NCI-H82 treated with DMSO at 0.1 percent for 48 hours (cell line): ENCODE data around the gene CPM.

Experiments used
- DNase-seq: peaks from one replicate; lab custom pipeline; 2025; ENCODE audit not compliant: unreplicated experiment; lab: John Stamatoyannopoulos, UW

CPM gene

GRCh38 chr12:68932961-68933893 lies at the start of gene CPM:
Gene CPM (minus strand): TSS chr12:68933171. CDS start chr12:68932837, 334 bp downstream.
- DNase-seq: no peak

DNA sequence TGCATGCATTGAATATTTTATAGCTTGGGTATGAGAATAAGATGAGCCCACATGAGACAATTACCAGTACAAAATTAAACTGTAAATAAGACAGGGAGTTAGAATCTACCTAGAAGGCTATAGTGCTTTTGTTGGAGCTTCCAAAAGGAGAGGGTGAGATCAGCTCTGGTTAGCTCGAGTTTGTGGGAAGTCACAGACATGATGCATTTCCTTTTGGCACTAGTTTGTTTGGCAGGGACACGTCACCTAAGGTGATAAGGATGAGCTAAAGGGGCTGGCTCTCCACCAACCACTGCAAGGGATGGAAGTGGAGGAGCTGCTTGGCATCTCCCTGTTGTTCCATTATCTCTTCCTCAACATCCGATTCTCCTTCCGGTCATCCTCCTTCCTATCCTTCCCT lies 48.5 kb upstream of the CPM start:
- DNase-seq: no peak

GRCh38 chr12:68980476-68981212 lies 47.7 kb upstream of the CPM start:
- no peak for DNase-seq

GRCh38 chr12:68978678-68979077 lies 45.7 kb upstream of the CPM start:
- DNase-seq: no peak

- no peak for DNase-seq
These were observed 45.1 kb upstream of the CPM start for GRCh38 chr12:68977909-68978610.

GRCh38 chr12:68977335-68977734 lies 44.4 kb upstream of the CPM start:
- DNase-seq: no peak

GRCh38 chr12:68976395-68976841 lies 43.4 kb upstream of the CPM start:
- DNase-seq: no peak

- no peak for DNase-seq
These were observed 42.8 kb upstream of the CPM start for GRCh38 chr12:68975811-68976210.

GRCh38 chr12:68972595-68972994 lies 39.6 kb upstream of the CPM start:
- no peak for DNase-seq

DNA sequence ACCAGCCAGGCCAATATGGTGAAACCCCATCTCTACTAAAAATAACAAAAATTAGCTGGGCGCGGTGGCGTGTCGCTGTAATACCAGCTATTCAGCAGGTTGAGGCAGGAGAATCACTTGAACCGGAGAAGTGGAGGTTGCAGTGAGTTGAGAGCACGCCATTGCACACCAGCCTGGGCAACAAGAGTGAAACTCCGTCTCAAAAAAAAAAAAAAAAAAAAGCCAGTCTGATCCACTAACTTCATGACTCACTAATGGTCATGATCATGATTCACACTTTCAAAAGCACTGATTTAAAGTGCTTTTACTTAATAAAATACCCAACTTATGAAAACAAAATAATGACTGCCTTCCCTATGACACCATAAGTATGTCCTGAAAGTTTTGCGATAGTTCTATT lies 38.4 kb upstream of the CPM start:
- no peak for DNase-seq

DNA sequence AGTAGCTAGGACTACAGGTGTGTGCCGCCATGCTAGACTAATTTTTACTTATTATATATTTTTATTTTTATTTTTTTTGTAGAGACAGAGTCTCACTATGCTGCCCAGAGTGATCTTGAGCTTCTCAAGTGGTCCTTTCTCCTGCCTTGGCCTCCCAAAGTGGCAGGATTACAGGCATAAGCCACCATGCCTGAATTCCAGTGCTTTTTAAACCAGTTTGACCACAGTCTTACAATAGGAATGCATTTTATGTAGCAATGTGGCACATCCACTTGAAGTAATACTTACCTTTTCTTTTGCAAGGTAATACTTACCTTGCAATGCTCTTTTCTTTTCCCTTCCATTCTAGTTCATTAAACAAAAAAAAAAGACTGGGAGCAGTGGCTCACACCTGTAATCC lies 38.0 kb upstream of the CPM start:
- no peak for DNase-seq

- no peak for DNase-seq
These were observed 37.3 kb upstream of the CPM start for GRCh38 chr12:68970306-68970705.

DNA sequence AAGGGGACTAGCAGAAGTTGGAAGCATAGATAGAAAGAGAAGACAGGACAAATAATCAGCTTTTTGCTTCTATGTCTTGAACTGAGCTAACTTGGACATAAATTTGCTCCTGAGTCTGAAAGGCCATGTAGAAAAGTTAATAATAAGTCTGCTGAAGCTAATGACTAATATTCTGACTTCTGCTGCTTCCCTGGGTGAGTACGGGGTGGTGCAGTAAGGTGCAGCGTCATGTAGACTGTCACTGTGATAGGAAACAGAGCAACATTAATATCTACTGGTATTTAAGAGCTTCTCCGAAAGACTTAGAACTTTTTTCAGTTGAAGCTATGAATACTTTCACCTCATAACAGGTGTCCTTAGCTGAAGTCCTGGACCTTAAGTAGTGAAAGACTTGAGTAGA lies 34.1 kb upstream of the CPM start:
- DNase-seq: no peak

- no peak for DNase-seq
These were observed 31.1 kb upstream of the CPM start for GRCh38 chr12:68963856-68964745.

DNA sequence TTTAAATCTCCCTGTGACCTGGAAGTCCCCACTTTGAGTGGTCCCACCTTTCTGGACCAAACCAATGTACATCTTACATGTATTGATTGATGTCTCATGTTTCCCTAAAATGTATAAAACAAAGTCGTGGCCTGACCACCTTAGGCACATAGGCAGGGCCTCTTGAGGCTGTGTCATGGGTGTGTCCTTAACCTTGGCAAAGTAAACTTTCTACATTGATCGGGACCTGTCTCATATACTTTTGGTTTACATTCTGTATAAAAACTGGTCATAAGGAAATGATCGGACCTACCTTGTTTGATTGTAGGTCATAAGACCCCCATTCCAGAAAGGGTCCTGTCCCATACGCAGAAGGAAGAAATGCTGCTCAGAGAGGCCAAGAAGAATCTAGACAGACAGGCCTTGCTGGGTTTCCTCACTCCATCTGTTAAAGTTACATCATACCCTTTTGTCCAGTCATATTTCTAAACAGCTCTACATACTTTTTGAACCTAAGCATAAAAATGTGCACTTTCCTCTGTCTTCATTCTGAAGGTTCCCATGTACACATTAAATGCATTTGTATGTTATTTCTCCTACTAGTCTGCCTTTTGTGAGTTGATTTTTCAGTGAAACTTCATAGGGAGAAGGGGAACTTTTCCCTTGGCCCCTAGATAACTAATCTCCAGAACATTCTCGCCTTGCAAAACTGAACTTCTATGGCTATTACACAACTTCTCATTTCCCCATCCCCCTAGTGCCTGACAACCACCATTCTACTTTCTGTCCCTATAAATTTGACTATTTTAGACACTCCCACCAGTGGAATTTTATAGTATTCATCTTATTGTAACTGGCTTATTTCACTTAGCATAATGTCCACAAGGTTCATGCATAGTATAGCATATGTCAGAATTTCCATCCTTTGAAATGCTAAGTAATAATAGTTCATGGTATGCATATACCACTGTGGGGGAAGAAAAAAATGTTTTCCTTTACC lies 30.2 kb upstream of the CPM start:
- DNase-seq: no peak

- DNase-seq: no peak
These were observed 27.0 kb upstream of the CPM start for GRCh38 chr12:68959891-68960464.

DNA sequence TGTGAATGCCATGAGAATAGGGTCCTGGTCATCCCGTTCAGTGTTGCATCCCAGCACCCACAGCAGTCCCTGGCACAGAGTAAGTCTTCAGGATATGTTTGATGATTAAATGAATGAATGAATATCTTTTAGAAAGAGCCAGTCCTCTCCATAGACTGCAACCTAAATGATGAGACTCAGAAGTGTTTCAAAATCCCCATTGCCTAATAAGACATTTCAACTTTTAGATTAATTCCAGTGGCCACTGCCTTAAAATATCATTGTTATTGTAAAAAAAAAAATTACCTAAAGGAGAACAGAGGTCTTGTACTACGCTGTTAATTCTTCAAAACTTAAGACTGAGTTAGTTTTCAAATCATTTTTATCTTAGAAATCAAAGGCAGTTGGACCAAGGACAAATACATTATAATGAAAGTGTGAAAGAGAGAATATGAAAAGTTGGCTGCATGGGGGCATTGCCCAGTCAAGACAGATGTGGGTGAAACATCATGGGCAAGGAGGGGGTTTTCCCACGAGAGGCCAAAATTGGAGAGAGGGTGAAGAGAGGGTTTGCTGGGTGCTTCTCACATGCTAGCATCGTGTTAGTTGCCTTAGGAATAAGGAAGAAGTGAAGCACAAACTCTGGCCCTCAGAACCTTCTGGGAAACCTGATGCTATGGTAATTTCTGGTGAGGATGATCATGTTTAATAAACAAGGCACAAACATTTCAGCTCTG lies 26.3 kb upstream of the CPM start:
- DNase-seq: no peak

DNA sequence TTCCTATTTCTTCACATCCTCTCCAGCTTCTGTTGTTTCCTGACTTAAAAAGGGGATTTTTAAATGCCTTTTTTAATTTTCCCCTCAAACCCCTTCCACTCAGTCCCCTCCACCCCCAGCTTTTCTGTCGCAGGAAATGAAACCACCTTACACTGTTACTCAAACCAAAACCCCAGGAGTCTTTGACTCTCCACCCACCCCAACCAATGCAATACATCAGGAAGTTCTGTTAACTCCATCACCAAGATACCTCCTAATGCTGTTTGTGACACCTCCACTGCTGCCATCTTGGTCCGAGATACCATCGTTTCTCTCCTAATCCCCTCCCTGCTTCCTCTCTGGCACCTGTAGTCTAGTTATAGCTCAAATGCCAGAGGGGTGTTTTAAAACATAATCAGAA lies 25.4 kb upstream of the CPM start:
- DNase-seq: no peak
